ENCODE results near the gene SF3A1.

The SF3A1 gene

DNA sequence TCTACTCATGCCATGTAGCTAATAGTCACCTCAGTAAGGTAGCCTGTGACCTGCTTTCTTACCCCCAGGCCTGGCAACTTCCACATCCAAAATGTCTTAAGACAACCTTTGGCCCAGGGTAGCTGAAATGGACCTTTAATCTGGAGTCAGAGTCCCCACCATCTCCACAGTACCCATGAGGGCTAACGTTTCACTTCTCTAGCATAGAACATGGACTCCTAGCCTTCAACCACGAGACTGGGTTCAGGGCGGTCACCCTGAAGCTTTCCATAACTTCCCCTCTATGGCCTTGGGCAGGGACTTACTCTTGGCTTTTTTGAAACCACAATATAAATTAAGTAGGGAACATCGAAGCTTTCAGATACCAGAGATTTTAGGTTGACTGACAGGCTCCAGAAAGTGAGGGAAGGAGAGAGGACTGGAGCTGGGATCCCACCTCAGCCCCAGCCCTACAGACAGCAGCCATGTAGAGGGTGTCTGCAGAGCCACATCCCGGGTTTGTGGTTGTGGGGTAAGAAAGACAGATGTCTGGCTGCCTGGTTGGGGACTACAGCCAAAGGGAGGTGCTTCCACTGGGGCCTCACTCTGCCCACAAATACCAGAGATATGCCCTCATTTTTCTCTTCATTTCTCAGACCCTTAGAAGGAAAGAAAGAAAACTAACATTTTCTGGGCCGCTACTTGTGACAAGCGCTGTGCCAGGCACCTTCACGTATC, 32.5 kb downstream of the SF3A1 start:
- no peak for DNase-seq (ENCODE audit: low read depth in 3 of 3)

DNA sequence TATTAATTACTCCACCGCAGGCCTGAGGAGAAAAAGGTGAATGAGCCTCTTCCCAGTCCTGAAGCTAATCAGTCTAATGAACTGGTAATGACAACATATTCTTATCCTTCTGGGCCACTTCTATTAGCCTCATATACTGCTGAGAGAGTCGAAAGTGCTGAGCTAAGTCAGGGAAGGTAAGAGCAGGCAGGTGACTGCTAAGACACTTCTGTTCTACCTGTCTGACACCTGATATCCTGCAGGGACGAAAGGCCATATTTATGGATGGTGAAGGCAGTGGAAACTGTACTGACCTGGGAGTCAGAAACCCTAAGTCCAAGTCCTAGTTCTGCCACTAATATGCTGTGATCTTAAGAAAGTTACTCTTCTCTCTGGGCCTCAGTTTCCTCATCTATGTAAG, 33.4 kb downstream of the SF3A1 start:
- no peak for DNase-seq (ENCODE audit: low read depth in 3 of 3)

GRCh38 chr22:30321461-30321860, 35.2 kb downstream of the SF3A1 start:
- no peak for DNase-seq (ENCODE audit: low read depth in 3 of 3)

DNA sequence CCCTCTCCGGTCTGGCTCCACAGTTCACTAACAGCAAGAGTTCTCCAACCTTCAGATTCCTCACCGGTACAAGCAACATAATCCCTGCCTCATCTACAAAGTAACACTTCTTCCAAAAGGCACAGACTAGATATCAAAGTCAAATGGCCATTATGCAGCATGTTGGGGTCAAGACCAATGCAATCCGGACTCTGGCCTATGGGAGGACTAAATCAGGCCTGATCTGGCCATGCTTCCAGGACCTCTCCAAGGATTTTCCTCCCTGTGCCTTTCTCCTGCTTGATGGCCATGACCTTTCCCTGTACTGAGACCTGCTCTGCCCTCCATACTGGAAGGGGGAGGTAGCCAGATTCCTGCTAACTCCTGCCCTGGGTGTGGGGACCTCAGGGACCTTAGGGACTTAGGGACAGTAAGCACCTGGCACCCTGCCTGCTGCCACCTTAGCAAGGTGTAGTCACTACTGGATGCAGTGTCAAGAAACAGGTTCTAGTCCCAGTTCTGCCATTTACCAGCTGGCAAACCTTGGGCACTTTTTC, 36.6 kb downstream of the SF3A1 start:
- DNase-seq (ENCODE audit: low read depth in 3 of 3) = no peak

DNA sequence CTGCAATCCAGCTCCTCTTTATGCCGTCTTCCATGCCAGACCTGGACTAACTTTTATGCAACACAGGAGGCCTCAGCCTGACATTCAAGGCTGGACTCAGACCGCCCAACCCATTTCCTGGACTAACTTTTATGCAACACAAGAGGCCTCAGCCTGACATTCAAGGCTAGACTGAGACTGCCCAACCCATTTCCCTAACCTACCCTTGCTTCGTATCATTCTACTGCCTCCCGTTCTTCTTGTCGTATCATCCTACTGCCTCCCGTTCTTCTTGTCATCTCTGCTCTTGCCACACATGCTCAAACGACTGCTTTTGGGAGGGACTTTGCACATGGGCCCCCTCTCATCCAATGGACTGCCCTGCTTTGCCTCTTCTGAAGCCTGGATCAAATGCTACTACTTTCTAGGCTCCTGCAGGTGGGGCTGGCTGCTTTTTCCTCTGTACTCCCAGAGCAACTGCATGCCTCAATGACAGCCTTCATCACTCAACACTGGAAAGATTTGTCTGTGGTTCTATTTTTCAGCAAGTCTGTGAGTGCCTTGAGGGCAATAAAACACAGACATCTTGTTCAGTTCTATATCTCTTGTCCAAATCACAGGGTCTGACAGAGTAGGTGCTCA, 37.8 kb downstream of the SF3A1 start:
- no peak for DNase-seq (ENCODE audit: low read depth in 3 of 3)

DNA sequence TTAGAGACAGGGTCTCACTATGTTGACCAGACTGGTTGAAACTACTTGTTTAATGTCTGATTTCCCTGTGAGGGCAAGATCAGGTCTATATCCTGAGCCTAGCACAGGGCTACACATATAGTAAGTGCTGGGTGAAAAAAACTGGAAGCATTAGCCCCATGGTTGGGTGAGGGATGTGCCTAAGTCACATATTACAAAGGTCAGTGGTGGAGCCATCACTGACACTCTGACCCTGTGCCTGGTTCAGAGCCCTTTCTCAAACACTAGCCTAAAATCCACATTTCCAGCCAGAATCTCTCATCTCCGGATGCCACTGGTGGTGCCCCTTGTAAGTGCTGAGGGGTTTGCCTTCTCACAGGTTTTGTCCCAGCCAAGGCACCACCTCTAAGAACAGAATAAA, 38.9 kb downstream of the SF3A1 start:
- no peak for DNase-seq (ENCODE audit: low read depth in 3 of 3)

- no peak for DNase-seq (ENCODE audit: low read depth in 3 of 3)
Observed at GRCh38 chr22:30315962-30316576, 40.6 kb downstream of the SF3A1 start.

GRCh38 chr22:30314915-30315314, 41.8 kb downstream of the SF3A1 start:
- DNase-seq (ENCODE audit: low read depth in 3 of 3) = no peak

DNA sequence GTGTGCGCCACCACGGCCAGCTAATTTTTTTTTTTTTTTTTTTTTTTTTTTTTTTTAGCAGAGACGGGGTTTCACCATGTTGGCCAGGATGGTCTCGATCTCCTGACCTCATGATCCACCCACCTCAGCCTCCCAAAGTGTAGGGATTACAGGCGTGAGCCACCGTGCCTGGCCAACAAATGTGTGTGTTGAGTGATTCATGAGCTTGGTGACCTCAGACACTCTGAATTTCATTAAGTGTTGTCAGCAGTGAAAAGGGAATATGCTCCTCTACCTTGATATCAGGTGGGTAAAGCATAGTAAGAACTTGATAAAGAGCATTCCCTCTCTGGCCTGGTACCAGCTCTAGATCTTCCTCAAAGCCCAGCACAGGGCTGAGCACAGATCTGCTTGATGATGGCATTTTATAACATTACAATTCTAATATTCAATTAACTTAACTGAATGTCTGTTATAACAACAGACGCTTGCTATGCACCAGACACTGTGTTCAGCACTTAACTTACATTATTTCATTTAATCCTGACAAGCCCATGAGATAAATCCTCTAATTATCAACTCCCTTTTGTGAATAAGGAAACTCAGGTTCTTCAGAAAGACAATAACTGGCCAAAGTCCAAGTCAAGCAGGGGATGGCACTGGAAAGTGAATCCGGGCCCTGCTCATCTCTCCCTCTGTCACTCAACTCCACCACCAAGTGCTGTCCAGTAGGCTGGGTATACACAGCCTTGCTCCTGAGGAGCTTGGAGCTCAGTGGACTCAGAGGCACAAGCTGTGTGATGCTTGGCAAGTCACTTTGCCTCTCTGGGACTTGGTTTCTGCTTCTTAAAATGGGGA, 42.9 kb downstream of the SF3A1 start:
- DNase-seq (ENCODE audit: low read depth in 3 of 3) = no peak

GRCh38 chr22:30312053-30312452, 44.6 kb downstream of the SF3A1 start:
- no peak for DNase-seq (ENCODE audit: low read depth in 3 of 3)

- DNase-seq (ENCODE audit: low read depth in 3 of 3) = no peak
Observed at GRCh38 chr22:30310881-30311771, 45.6 kb downstream of the SF3A1 start.

DNA sequence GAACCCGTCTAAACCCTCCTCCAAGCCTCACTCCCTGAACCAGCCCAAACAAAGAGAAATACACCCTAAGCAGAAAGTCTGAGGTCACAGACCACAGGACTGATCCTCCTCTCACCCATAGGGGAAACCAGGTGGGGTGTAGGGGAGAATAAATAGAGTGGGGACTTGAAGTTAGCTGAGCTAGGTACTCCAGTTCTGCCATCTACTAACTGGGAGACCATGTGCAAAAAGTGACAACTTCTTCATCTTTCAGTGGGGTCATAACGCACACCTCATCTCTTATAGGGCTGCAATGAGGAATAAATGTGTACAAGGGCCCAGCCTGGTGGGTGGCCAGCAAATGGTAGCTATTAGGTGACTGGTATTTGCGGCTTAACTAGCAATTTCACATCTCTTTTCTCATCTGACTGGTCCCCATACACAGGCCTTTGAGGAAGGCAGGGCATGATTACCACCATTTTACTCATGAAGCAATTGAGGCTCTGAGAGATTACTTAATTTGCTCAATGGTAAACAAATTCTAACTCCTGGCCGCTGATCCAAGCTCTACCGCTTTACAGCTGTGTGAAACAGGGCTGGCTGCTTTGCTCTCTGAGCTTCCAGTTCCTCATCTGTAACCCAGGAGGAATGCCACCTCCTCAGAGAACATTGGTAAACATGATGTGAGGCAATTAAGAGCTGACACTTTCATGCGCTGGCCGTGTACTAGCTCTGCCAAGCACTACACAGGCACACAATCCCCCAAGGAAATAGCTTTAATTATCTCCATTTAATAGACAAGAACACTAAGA, 46.5 kb downstream of the SF3A1 start:
- no peak for DNase-seq (ENCODE audit: low read depth in 3 of 3)

DNA sequence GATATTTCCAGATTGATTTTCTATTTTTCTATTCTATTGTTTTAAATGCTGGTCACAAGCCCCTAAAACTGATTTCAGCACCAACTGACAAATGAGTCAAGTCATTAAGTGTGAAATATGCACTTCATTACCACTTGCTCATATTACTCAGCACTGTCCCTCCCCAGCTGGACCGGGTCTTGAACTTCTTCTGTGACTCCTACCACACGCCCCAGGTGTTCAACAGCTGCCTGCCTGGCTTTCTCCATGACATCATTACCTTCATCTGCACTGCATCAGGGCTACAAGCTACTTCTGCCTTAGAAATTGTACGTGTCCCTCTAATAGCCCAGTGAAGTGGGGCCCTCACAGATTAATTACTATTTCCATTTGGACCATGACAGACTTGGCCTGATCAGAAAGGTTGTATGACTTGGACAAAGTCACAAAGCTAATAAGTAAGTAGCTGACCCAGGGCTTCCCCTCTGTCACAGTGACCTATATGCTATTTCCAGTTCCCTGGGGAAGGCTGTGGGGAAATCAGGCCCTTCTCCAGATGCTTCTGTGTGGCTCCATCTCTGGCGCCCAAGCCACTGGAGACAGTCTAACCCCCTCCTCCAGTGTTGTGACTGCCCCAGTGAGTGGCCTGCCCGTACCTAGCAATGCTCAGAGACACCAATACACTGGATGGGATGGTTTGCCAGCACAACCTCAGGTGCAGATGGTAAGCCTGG, 48.0 kb downstream of the SF3A1 start:
- DNase-seq (ENCODE audit: low read depth in 3 of 3) = no peak

- no peak for DNase-seq (ENCODE audit: low read depth in 3 of 3)
Observed at GRCh38 chr22:30308093-30308492, 48.6 kb downstream of the SF3A1 start.

- no peak for DNase-seq (ENCODE audit: low read depth in 3 of 3)
Observed at GRCh38 chr22:30307041-30307574, 49.6 kb downstream of the SF3A1 start.

- no peak for DNase-seq (ENCODE audit: low read depth in 3 of 3)
Observed at GRCh38 chr22:30306627-30307011, 50.1 kb downstream of the SF3A1 start.

DNA sequence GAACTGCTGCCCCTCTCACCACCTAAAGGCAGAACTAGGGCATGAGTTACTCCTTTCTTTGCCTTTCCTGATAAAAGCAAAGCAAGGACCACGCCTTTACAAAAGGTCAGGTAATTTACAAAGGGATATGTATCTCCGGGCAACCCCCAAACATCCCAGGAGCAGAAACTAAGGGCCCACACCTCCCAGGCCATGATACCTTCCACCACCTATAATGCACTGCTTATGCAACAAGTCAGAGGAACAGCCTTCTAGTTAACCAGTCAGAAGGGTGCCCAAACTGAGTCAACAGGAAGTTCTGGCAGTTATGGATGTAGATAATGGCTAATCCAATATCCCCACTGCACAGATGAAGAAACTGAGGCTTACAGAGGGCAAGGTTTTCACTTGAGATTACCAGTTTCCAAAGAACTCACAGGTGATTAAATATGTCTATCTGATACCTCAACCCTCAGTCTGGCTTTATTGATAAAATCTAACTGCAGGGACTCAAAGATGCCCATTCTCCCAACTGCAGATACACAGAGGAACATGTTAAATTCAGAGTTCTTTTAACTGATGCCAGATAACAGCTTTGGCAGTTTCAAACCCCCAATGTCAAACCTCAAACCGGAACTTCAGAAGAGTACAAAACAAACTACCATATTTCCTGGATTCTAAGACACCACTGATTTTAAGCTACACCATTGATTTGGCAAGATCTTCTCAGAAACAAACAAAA, 50.6 kb downstream of the SF3A1 start:
- no peak for DNase-seq (ENCODE audit: low read depth in 3 of 3)

- no peak for DNase-seq (ENCODE audit: low read depth in 3 of 3)
Observed at GRCh38 chr22:30305519-30305905, 51.2 kb downstream of the SF3A1 start.
